ENCODE data around the gene UFC1. TPM values are rescaled to one million over a fixed set of nuclear protein-coding genes. Genes with fewer than 3 reads are reported as not detected.
A peak's percentile ranks its signal among the peaks of the same experiment; 100 is the strongest.

Gene UFC1
- total RNA-seq, 2 donors from 2014 or later, result 53.0 to 77.4 TPM

DNA sequence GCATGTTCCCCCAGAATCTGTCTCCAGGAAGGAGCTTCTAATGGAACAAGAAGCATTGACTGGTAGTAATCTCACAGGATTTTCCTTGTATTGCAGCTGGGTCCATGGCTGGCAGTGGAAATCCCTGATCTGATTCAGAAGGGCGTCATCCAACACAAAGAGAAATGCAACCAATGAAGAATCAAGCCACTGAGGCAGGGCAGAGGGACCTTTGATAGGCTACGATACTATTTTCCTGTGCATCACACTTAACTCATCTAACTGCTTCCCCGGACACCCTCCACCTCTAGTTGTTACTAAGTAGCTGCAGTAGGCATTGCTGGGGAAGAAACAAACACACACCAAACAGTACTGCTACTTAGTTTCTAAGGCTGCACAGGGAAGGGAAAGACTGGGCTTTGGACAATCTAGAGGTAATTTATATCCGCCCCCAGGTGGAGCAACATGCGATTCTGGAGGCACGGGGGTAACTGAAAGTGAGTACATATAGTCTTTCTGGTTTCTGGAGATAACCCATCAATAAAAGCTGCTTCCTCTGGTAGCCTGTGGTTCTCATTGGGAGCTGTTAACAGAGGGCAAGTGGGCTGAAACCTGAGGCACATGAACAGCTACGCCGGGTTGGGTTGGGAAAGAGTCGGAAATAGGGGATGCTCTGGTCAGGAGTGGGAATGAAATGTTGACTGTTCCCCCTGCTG, 4.7 kb downstream of the UFC1 start:
- Histone ChIP-seq H3K9me3 (no peaks in the 10 kb centered on the region), H3K4me3 (peak overlapping the region in 1 of 2 donors; percentile 99), H3K36me3 (peaks cover 16% of the 10 kb centered on the region), H3K27me3 (no peaks in the 10 kb centered on the region), H3K27ac (peak overlapping the region; percentile 89 to 96), H3K4me1 (peaks cover 0 to 42% of the 10 kb centered on the region in 2 donors)
- DNase-seq (ENCODE audit: low spot score), result no peak
- TF ChIP-seq, protein P1, sequence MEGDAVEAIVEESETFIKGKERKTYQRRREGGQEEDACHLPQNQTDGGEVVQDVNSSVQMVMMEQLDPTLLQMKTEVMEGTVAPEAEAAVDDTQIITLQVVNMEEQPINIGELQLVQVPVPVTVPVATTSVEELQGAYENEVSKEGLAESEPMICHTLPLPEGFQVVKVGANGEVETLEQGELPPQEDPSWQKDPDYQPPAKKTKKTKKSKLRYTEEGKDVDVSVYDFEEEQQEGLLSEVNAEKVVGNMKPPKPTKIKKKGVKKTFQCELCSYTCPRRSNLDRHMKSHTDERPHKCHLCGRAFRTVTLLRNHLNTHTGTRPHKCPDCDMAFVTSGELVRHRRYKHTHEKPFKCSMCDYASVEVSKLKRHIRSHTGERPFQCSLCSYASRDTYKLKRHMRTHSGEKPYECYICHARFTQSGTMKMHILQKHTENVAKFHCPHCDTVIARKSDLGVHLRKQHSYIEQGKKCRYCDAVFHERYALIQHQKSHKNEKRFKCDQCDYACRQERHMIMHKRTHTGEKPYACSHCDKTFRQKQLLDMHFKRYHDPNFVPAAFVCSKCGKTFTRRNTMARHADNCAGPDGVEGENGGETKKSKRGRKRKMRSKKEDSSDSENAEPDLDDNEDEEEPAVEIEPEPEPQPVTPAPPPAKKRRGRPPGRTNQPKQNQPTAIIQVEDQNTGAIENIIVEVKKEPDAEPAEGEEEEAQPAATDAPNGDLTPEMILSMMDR (IDR thresholded peaks at IDR 0.05), result no peak

DNA sequence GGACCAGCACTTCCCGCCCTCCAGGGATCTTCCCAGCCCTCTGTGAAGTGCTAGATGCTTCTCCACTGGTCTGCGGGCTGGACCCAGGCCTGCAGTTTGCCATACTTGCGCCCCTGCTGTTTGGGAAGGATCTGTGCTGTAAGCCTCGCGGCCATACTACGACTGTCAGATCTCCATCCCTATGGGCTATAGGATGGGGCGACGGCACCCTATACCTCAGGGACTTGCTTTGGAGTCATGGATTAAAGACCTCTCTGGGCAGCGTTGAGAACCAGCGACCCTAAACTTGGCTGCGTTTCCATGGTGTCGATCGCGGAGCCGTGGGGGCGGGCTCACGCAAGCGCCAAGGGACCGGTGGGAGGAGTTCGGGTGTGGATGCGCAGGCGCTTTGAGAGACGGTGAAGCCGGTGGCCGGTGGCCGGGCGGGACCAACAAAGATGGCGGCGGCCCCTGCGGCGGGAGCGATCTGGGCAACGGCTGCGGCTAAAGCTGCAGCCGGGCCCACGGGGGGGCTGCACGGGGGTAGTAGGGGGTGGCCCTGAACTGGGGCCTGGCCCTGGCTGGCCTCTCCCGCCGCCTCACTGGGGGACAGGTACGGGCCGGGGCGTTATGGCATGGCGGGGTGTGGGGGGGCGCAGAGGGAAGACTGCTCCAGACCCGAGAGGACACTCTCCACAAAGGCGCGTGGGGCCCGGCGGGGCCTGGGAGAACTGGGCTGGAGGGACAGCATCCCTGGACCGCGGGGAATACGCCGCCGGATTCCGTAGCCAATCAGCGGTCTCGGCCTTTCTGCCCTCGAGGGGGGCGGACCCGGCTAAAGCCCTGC, 5.5 kb downstream of the UFC1 start, which contains the start of gene USP21:
Gene USP21 (plus strand): TSS at position 414 of the 826 bp plus-strand sequence. CDS start 1,141 bp downstream, outside the sequence.
- H3K4me1 ChIP-seq, result peaks cover 0 to 41% of the 10 kb centered on the region in 2 donors
- peak within 1 kb of the TSS; percentile 93 to 99 for H3K4me3 ChIP-seq
- peaks cover 23% of the 10 kb centered on the region for H3K36me3 ChIP-seq
- peak within 1 kb of the TSS; percentile 89 to 96 for H3K27ac ChIP-seq
- TF ChIP-seq, protein P1 (IDR thresholded peaks at IDR 0.05), result peak in 1 of 2 donors; percentile 32
- no peaks in the 10 kb centered on the region for H3K27me3 ChIP-seq
- peak; percentile 93 for DNase-seq (ENCODE audit: low spot score)
- no peaks in the 10 kb centered on the region for H3K9me3 ChIP-seq

DNA sequence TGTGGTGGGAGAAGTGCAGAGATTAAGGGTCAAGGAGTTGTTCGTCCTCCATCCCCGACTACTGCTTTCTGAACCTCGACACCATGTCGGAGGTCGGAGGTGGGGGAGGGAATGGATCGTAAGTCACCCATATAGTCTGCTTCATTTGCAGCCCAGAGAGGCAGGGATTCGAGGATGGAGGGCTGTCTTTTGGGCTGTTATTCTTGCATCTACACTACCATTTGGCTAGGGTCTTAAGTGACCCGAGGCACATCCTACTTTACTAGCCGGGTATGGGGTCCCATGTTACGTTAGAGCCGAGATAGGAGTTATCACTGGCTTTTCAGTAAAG, 6.1 kb downstream of the UFC1 start:
- peaks cover 29% of the 10 kb centered on the region for H3K36me3 ChIP-seq
- DNase-seq (ENCODE audit: low spot score), result no peak
- peak overlapping the region; percentile 89 to 96 for H3K27ac ChIP-seq
- TF ChIP-seq, protein P1 (IDR thresholded peaks at IDR 0.05), result no peak
- H3K4me3 ChIP-seq, result peak overlapping the region; percentile 93 to 99
- H3K4me1 ChIP-seq, result peaks cover 0 to 38% of the 10 kb centered on the region in 2 donors
- H3K9me3 ChIP-seq, result no peaks in the 10 kb centered on the region
- no peaks in the 10 kb centered on the region for H3K27me3 ChIP-seq

DNA sequence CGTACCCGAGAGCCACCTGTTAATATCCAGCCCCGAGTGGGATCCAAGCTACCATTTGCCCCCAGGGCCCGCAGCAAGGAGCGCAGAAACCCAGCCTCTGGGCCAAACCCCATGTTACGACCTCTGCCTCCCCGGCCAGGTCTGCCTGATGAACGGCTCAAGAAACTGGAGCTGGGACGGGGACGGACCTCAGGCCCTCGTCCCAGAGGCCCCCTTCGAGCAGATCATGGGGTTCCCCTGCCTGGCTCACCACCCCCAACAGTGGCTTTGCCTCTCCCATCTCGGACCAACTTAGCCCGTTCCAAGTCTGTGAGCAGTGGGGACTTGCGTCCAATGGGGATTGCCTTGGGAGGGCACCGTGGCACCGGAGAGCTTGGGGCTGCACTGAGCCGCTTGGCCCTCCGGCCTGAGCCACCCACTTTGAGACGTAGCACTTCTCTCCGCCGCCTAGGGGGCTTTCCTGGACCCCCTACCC, 6.9 kb downstream of the UFC1 start:
- TF ChIP-seq, protein P1 (IDR thresholded peaks at IDR 0.05), result no peak

DNA sequence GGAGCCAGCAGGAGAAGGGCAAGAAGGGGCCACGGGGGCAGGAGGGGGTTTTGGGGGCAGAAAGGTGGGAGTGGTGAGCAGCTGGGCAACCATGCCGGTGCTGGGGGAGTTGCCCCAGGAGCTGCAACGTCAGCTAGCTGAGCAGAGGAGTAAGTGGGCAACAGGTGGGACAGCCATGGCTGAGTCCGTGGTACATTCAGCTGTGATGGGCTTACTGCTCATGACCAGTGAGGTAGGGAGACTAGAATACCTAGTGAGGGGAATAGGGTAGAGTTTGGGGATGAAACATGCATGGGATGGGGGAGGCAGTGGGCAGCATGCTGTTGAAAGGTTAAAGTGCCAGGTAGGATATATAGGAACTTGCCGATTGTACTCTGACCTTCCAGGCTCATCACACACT, 7.9 kb downstream of the UFC1 start:
- peaks cover 29% of the 10 kb centered on the region for H3K36me3 ChIP-seq

More for the DNA sequence above, 6.9 kb downstream of the UFC1 start:
- Histone ChIP-seq H3K4me1 (peaks cover 0 to 40% of the 10 kb centered on the region in 2 donors), H3K4me3 (no peak overlapping the region), H3K36me3 (peaks cover 29% of the 10 kb centered on the region), H3K9me3 (no peaks in the 10 kb centered on the region), H3K27me3 (no peaks in the 10 kb centered on the region), H3K27ac (peak overlapping the region in 1 of 2 donors; percentile 96)
- DNase-seq (ENCODE audit: low spot score), result no peak

More for the DNA sequence above, 7.9 kb downstream of the UFC1 start:
- Histone ChIP-seq H3K27ac (no peak overlapping the region), H3K27me3 (no peaks in the 10 kb centered on the region), H3K4me1 (peaks cover 0 to 43% of the 10 kb centered on the region in 2 donors), H3K9me3 (no peaks in the 10 kb centered on the region), H3K4me3 (no peak overlapping the region)
- no peak for DNase-seq (ENCODE audit: low spot score)
- TF ChIP-seq, protein P1 (IDR thresholded peaks at IDR 0.05), result no peak
